ENCODE measurements around the gene GOSR1.
"Not testable (repeated sequence)": the region's sequence is repeated elsewhere in the genome, so short reads cannot be mapped to it uniquely, and the experiment has no call there.

GOSR1 gene

GRCh38 chr17:30458797-30459413 is 18.3 kb upstream of the GOSR1 start:
- H3K4me1 ChIP-seq (ENCODE audit: control insufficient read depth, insufficient read depth, low read length, unreplicated experiment); H3K4me3 ChIP-seq (ENCODE audit: low read depth, low read length); H2AFZ ChIP-seq (ENCODE audit: low read length, unreplicated experiment); H3K27me3 ChIP-seq (ENCODE audit: insufficient read depth, low read length); H3K79me2 ChIP-seq (ENCODE audit: control insufficient read depth, insufficient read depth, low read length, unreplicated experiment); H3K27ac ChIP-seq (ENCODE audit: low read depth, low read length): not testable (repeated sequence)
- peaks cover 32% of the 10 kb centered on the region for H3K36me3 ChIP-seq (ENCODE audit: insufficient read depth, low read length)

GRCh38 chr17:30468465-30468864 is 8.7 kb upstream of the GOSR1 start:
- H2AFZ ChIP-seq (ENCODE audit: low read length, unreplicated experiment) = no peak overlapping the region
- H3K27ac ChIP-seq (ENCODE audit: low read depth, low read length) = no peak overlapping the region
- peaks cover 5% of the 10 kb centered on the region; the same call in 1 of the 2 replicates for H3K36me3 ChIP-seq (ENCODE audit: insufficient read depth, low read length)
- H3K79me2 ChIP-seq (ENCODE audit: control insufficient read depth, insufficient read depth, low read length, unreplicated experiment) = no peaks in the 10 kb centered on the region
- H3K4me3 ChIP-seq (ENCODE audit: low read depth, low read length) = no peak overlapping the region
- peaks cover 8% of the 10 kb centered on the region for H3K4me1 ChIP-seq (ENCODE audit: control insufficient read depth, insufficient read depth, low read length, unreplicated experiment)
- no peaks in the 10 kb centered on the region for H3K27me3 ChIP-seq (ENCODE audit: insufficient read depth, low read length)

- H3K79me2 ChIP-seq (ENCODE audit: control insufficient read depth, insufficient read depth, low read length, unreplicated experiment) = peaks cover 1% of the 10 kb centered on the region
- H3K27ac ChIP-seq (ENCODE audit: low read depth, low read length) = no peak overlapping the region
- peak overlapping the region; percentile 87 for H2AFZ ChIP-seq (ENCODE audit: low read length, unreplicated experiment)
- H3K27me3 ChIP-seq (ENCODE audit: insufficient read depth, low read length) = no peaks in the 10 kb centered on the region
- H3K4me3 ChIP-seq (ENCODE audit: low read depth, low read length) = peak overlapping the region; percentile 17
- peaks cover 8% of the 10 kb centered on the region for H3K4me1 ChIP-seq (ENCODE audit: control insufficient read depth, insufficient read depth, low read length, unreplicated experiment)
- H3K36me3 ChIP-seq (ENCODE audit: insufficient read depth, low read length) = no peaks in the 10 kb centered on the region
These were observed 4.8 kb upstream of the GOSR1 start for GRCh38 chr17:30472238-30472890.

- H3K27ac ChIP-seq (ENCODE audit: low read depth, low read length) = no peak overlapping the region
- peaks cover 25% of the 10 kb centered on the region for H3K79me2 ChIP-seq (ENCODE audit: control insufficient read depth, insufficient read depth, low read length, unreplicated experiment)
- H2AFZ ChIP-seq (ENCODE audit: low read length, unreplicated experiment) = no peak overlapping the region
- peaks cover 8% of the 10 kb centered on the region for H3K4me1 ChIP-seq (ENCODE audit: control insufficient read depth, insufficient read depth, low read length, unreplicated experiment)
- no peaks in the 10 kb centered on the region for H3K27me3 ChIP-seq (ENCODE audit: insufficient read depth, low read length)
- H3K4me3 ChIP-seq (ENCODE audit: low read depth, low read length) = no peak overlapping the region
- peaks cover 2% of the 10 kb centered on the region; the same call in 1 of the 2 replicates for H3K36me3 ChIP-seq (ENCODE audit: insufficient read depth, low read length)
These were observed 2.0 kb upstream of the GOSR1 start for GRCh38 chr17:30475206-30475605.

- peak overlapping the region; percentile 88; the same call in 1 of the 2 replicates for H3K27ac ChIP-seq (ENCODE audit: low read depth, low read length)
- H3K27me3 ChIP-seq (ENCODE audit: insufficient read depth, low read length) = no peaks in the 10 kb centered on the region
- H3K4me1 ChIP-seq (ENCODE audit: control insufficient read depth, insufficient read depth, low read length, unreplicated experiment) = peaks cover 8% of the 10 kb centered on the region
- H3K4me3 ChIP-seq (ENCODE audit: low read depth, low read length) = peak overlapping the region; percentile 97
- H3K36me3 ChIP-seq (ENCODE audit: insufficient read depth, low read length) = peaks cover 11% of the 10 kb centered on the region
- H3K79me2 ChIP-seq (ENCODE audit: control insufficient read depth, insufficient read depth, low read length, unreplicated experiment) = peaks cover 35% of the 10 kb centered on the region
- peak overlapping the region; percentile 94 for H2AFZ ChIP-seq (ENCODE audit: low read length, unreplicated experiment)
These were observed 504 bp upstream of the GOSR1 start for GRCh38 chr17:30476726-30477082.

GRCh38 chr17:30477774-30478115 is 537 bp downstream of the GOSR1 start:
- peak overlapping the region; percentile 86 for H2AFZ ChIP-seq (ENCODE audit: low read length, unreplicated experiment)

GRCh38 chr17:30482555-30482954 is 5.3 kb downstream of the GOSR1 start:
- Histone ChIP-seq H3K4me1 (ENCODE audit: control insufficient read depth, insufficient read depth, low read length, unreplicated experiment) (no peaks in the 10 kb centered on the region), H3K79me2 (ENCODE audit: control insufficient read depth, insufficient read depth, low read length, unreplicated experiment) (peaks cover 37% of the 10 kb centered on the region), H3K4me3 (ENCODE audit: low read depth, low read length) (no peak overlapping the region), H3K36me3 (ENCODE audit: insufficient read depth, low read length) (peaks cover 55% of the 10 kb centered on the region), H3K27ac (ENCODE audit: low read depth, low read length) (no peak overlapping the region), H2AFZ (ENCODE audit: low read length, unreplicated experiment) (no peak overlapping the region), H3K27me3 (ENCODE audit: insufficient read depth, low read length) (no peaks in the 10 kb centered on the region)

More at GRCh38 chr17:30477774-30478115, 537 bp downstream of the GOSR1 start:
- Histone ChIP-seq H3K27me3 (ENCODE audit: insufficient read depth, low read length) (no peaks in the 10 kb centered on the region), H3K4me3 (ENCODE audit: low read depth, low read length) (peak overlapping the region; percentile 97), H3K79me2 (ENCODE audit: control insufficient read depth, insufficient read depth, low read length, unreplicated experiment) (peaks cover 40% of the 10 kb centered on the region), H3K36me3 (ENCODE audit: insufficient read depth, low read length) (peaks cover 17% of the 10 kb centered on the region), H3K4me1 (ENCODE audit: control insufficient read depth, insufficient read depth, low read length, unreplicated experiment) (peaks cover under 1% of the 10 kb centered on the region), H3K27ac (ENCODE audit: low read depth, low read length) (peak overlapping the region; percentile 88)

GRCh38 chr17:30483159-30483558 is 6.0 kb downstream of the GOSR1 start:
- H3K27me3 ChIP-seq (ENCODE audit: insufficient read depth, low read length) = no peaks in the 10 kb centered on the region
- H3K27ac ChIP-seq (ENCODE audit: low read depth, low read length) = no peak overlapping the region
- H3K36me3 ChIP-seq (ENCODE audit: insufficient read depth, low read length) = peaks cover 58% of the 10 kb centered on the region
- peaks cover 31% of the 10 kb centered on the region for H3K79me2 ChIP-seq (ENCODE audit: control insufficient read depth, insufficient read depth, low read length, unreplicated experiment)
- no peak overlapping the region for H3K4me3 ChIP-seq (ENCODE audit: low read depth, low read length)
- H3K4me1 ChIP-seq (ENCODE audit: control insufficient read depth, insufficient read depth, low read length, unreplicated experiment) = no peaks in the 10 kb centered on the region
- no peak overlapping the region for H2AFZ ChIP-seq (ENCODE audit: low read length, unreplicated experiment)

- Histone ChIP-seq H3K36me3 (ENCODE audit: insufficient read depth, low read length) (peaks cover 42% of the 10 kb centered on the region), H3K4me1 (ENCODE audit: control insufficient read depth, insufficient read depth, low read length, unreplicated experiment) (no peaks in the 10 kb centered on the region), H3K79me2 (ENCODE audit: control insufficient read depth, insufficient read depth, low read length, unreplicated experiment) (peaks cover 3% of the 10 kb centered on the region), H2AFZ (ENCODE audit: low read length, unreplicated experiment) (no peak overlapping the region), H3K4me3 (ENCODE audit: low read depth, low read length) (no peak overlapping the region), H3K27me3 (ENCODE audit: insufficient read depth, low read length) (no peaks in the 10 kb centered on the region), H3K27ac (ENCODE audit: low read depth, low read length) (no peak overlapping the region)
These were observed 16.6 kb downstream of the GOSR1 start for GRCh38 chr17:30493780-30494179.

GRCh38 chr17:30495586-30495985 is 18.4 kb downstream of the GOSR1 start:
- no peak overlapping the region for H3K27ac ChIP-seq (ENCODE audit: low read depth, low read length)
- H3K36me3 ChIP-seq (ENCODE audit: insufficient read depth, low read length) = peaks cover 42% of the 10 kb centered on the region
- H3K4me3 ChIP-seq (ENCODE audit: low read depth, low read length) = no peak overlapping the region
- H2AFZ ChIP-seq (ENCODE audit: low read length, unreplicated experiment) = no peak overlapping the region
- peaks cover 6% of the 10 kb centered on the region for H3K79me2 ChIP-seq (ENCODE audit: control insufficient read depth, insufficient read depth, low read length, unreplicated experiment)
- H3K27me3 ChIP-seq (ENCODE audit: insufficient read depth, low read length) = no peaks in the 10 kb centered on the region
- no peaks in the 10 kb centered on the region for H3K4me1 ChIP-seq (ENCODE audit: control insufficient read depth, insufficient read depth, low read length, unreplicated experiment)

GRCh38 chr17:30503558-30503957 is 26.4 kb downstream of the GOSR1 start:
- Histone ChIP-seq H3K36me3 (ENCODE audit: insufficient read depth, low read length) (peaks cover 30% of the 10 kb centered on the region), H2AFZ (ENCODE audit: low read length, unreplicated experiment) (no peak overlapping the region), H3K4me3 (ENCODE audit: low read depth, low read length) (no peak overlapping the region), H3K79me2 (ENCODE audit: control insufficient read depth, insufficient read depth, low read length, unreplicated experiment) (peaks cover 3% of the 10 kb centered on the region), H3K27ac (ENCODE audit: low read depth, low read length) (no peak overlapping the region), H3K27me3 (ENCODE audit: insufficient read depth, low read length) (no peaks in the 10 kb centered on the region), H3K4me1 (ENCODE audit: control insufficient read depth, insufficient read depth, low read length, unreplicated experiment) (no peaks in the 10 kb centered on the region)

Measured in ACC112 (cell line).